Measurements from ENCODE around the gene ENO4.

Gene ENO4

GRCh38 chr10:116831790-116832189, 17.5 kb upstream of the ENO4 start:
- no peak for DNase-seq

DNA sequence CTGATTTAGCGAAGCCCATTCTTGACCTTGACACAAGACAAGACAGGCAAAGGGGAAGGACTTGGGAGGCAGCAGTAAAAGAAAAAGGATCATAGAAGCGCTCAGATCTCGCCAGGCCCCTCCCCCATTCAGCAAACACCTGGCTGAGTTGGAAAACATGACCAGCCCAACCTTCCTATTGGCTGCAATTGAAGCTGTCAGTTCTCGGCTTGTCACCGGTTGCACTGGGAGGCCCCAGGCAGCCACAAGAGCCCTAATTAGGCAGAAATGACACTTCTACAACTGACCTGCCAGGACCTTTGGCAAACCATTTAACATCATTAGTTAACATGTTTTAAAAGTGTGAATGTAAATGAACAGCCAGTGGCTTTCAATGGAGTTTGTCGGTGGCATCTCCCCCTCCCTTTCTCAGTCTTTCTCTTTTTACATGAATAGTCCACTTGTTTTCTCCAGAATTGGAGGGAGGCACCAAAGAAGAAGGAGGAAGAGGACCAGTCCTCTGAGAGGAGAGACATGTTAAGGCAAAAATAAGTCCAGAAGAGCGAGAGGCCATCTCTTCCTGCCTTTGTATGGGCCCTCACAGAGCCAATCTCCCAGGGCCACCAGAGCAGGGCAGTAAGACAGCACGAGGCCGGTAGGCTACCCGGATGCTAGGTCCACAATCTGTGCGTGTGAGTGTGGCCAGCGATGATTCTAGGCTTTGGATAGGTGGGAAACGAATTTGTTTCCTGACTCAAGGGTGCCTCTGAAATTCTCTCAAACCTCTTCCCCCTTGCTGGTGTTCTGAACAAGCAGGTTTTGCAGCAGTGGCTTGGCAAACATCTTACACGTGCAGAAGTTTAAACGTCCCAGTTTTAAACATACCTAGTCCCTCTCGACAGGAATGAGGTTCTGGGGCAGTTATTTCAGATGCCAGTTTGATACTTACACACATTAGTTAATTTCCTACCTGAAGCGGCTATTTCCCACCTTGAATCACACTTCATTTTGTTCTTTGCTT, 15.0 kb upstream of the ENO4 start:
- peak; percentile 2 for DNase-seq

- no peak for DNase-seq
Measured at GRCh38 chr10:116835658-116836057, 13.6 kb upstream of the ENO4 start.

DNA sequence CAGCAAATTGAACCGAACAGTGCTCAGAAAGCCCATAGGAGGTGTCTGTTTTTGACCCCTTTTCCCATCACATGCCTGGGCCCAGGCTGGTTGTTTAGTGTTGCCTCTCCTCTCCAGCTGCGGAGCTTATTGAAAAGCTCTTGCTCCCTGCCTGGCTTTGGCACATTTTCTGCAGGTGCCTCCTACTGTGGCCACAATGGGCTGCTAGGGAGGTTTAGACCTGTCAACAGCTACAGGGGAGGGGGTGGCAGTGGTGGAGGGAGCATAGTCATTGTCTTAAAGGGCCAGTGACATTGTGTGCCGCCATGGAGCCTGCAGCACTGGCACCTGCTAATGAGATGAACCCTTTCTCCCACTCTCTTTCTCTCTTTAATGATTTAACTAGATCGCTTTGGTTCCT, 13.2 kb upstream of the ENO4 start:
- peak; percentile 74 for DNase-seq

- DNase-seq: peak; percentile 39
Measured at GRCh38 chr10:116836902-116837523, 12.3 kb upstream of the ENO4 start.

DNA sequence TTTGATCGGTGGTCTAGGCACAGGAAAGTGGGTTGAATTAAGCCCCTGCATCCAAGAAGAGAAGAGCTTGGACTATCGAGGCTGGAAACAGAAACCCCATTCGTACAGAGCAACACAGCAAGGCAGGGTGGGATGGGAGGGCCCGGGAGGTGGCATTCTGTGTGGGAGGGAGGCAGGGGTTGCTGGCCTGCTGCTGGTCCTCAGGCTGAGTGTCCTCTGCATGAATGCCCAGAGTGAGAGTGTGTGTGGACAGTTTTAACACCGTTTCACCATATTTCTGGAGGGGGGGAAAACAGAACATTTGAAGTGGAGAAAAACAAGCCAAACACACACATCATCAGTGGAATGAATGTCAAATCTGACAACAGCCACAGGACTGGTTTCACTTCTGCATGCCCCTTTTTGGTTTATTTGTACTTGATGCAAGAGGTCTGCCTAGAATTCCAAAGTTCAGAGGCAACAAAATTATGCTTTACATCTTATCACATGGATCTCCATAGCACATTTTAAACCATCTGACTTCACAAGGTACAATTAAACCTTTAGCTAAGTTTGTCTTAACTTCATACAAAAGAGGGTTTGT, 11.1 kb upstream of the ENO4 start:
- DNase-seq: no peak

- no peak for DNase-seq
Measured at GRCh38 chr10:116840389-116841075, 8.8 kb upstream of the ENO4 start.

DNA sequence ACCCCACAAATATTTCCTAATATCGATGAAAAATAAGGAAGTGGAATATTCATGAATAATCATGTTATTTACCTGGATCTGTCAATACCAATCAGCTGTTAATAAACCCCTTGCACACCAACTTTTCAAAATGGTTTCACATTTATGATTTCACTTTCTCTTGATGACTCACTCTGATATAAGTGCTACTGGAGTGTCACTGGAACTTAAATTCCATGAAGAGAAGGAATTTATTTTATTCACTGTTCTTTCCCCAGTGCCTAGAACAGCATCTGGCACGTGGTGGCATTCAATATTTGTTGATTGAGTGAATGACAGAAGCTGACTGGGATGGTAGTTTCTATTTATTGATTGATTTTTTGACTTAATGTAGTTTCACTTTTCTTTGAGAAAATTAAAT, 3.5 kb upstream of the ENO4 start:
- DNase-seq: no peak

- DNase-seq: no peak
Measured at GRCh38 chr10:116848032-116848943, 1.0 kb upstream of the ENO4 start.

DNA sequence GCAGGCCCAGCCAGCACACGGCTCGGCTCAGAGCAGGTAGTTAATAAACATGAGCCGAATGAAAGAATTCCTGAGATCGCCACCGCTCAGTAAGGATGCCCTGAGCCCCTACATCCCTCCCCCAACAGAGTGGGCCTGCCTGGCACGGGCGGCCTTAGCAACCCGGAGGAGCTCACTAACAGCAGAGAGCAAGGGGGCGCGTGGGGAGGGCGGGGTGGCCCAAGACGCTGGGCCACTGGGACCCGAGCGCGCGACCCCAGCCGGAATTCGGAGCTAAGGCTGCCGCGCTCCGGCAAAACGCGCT, 403 bp upstream of the ENO4 start:
- DNase-seq: no peak

DNA sequence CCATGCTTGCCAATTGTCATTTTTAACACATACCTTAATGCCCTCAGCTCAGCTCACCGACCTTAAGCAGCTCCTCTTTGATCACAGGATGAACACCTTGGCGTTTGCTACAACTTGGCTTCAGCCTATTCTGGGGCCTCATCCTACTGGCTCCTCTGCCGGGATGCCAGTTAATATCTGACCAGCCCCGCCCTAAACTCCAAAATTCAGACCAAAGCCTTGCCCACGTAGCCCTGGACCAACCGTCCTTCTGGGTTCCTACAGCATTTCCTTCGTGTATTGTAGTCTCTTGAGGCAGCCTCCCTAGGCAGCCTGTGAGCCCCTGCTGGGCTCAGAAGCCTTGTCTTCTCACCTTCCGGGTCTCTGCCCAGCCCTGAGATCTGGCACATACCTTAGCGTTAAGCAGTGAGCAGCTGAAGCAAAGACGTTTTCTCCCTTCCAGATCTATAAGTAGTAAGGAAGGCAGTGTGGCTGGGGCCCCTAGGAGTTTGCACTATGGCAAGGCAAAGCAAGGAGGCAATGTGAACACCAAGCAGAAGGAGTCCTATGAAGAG, 836 bp downstream of the ENO4 start:
- no peak for DNase-seq

DNA sequence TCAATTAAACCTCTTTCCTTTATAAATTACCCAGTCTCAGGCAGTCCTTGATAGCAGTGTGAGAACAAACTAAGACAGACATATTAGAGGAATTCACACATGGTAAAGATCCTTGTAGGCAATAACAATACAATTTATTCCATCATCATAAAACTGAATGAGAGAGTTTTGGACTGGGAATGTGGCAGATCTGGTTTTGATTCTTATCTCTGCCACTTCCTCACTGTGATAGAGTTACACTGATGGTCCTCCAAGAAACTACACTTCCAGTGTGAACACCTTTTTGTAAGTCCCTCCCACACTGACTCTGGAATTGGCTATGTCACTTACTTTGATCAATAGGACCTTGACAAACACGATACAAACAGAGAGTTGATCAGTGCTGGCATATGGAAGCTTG, 2.9 kb downstream of the ENO4 start:
- no peak for DNase-seq

DNA sequence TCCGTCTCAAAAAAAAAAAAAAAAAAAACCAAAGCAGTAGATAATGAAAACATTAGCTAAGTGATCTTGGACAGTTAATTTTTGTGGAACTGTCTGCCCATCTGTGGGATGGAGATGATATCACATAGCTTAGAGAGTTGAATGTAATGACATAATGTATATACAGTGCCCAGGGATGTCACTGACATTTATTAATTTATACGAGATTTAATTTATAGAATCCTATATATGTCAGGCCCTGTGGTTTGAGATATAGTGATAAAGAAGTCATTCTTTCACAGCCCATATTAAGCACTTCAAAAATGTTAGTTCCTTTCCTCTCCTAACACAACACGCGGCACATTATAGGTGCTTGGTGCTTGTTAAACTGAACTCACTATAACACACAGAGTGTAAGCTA, 4.0 kb downstream of the ENO4 start:
- no peak for DNase-seq

- DNase-seq: no peak
Measured at GRCh38 chr10:116853701-116854100, 4.4 kb downstream of the ENO4 start.

DNA sequence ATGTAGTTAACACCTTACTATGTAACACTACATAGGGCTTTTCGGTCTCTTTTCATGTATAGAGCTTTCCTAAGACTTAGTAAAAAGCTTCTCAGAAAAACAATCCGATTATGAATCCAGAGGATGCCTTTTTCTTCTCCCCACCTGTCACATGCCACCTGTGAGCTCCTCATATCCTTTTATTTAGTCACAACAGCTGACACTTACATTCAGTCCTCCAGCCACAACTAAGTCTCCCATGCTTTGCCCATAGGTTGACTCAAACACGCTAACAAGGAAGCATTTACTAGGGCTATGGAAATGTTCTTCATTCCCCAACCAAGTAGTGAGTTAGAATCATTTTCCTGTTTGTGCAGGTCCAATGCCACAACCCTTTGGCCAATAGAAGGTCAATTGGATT, 7.9 kb downstream of the ENO4 start:
- DNase-seq: no peak

- DNase-seq: no peak
Measured at GRCh38 chr10:116861796-116862195, 12.5 kb downstream of the ENO4 start.

GRCh38 chr10:116864436-116864835, 15.1 kb downstream of the ENO4 start:
- DNase-seq: no peak

DNA sequence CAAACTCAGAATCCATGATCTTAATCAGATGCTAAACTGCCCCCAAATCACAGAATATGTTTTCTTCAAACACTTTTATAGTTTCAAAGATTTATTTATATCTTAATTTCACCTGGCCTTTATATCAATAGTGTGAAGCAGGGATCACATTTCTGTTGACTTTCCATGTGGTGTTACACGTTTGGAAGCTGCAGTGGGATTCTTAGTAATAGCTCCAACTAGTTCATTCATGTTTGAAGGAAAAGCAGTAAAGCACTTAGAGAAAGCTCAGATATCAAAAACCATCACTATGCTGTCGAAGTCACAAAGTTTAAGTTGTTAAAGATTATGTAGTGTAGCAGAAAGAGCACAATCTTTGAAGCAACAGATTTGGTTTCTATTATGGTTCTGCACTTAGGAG, 16.8 kb downstream of the ENO4 start:
- no peak for DNase-seq

DNA sequence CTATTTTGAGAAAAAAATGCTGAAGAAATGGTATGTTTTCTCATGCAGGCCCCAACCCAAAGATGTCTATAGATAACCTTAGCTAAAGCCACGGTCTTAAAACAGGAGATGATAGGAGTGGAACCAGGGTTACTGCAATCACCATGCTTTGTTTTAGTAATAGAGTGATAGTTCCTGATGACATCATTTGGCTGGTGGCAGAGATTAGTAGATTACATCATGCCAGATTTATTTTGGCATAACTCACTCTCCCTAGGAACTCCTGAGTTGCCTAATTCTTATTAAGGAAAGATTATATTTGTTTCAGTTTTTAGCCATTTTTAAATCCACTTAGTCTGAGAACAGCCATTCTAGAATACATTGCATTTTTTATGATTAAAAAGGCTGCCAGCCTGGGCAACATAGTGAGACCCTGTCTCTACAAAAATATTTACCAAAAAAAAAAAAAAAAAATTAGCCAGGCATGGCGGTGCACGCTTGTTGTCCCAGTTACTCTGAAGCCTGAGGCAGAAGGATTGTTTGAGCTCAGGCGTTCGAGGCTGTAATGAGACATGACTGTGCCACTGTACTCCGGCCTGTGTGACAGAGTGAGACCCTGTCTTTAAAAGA, 17.8 kb downstream of the ENO4 start:
- no peak for DNase-seq

DNA sequence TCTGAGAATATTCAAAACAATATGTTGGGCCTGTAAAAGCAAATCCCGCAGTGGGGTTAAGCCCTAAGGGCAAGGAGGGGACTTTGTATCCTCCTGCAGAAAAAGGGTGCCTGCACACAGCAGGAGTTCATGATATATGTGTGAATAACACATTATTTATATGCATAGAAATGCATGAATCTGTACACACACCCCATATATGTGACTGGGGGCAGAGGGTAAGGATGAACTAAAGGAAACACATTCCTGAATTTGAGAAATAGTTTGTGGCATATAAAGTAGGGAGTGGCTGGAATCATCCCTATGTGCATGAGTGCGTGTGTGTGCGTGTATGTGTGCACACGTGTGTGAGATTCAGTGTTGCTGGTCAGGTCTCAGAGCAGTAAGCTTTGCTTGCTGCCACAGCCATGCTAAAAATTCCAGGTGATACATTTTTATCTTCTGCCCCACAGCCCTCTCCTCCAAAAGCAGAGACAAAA, 18.9 kb downstream of the ENO4 start:
- no peak for DNase-seq

DNA sequence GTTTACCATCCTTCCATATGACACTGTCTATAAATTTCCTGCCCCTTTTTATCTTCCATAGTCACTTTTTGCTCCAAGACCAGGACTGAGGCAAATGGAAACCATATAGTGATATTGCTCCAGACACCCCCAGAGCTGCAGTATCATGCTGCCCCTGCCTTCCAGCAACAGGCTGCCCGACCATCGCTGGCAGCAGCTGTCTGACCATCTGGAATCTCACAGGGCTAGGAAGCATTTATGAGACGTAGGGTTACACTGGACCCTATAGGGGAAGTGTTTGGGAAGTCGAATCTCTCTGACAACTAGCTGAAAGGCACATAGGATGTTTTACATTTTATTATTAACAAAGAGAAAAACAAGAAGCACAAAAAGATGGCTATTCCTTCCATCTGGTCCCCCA, 19.4 kb downstream of the ENO4 start:
- DNase-seq: no peak

DNA sequence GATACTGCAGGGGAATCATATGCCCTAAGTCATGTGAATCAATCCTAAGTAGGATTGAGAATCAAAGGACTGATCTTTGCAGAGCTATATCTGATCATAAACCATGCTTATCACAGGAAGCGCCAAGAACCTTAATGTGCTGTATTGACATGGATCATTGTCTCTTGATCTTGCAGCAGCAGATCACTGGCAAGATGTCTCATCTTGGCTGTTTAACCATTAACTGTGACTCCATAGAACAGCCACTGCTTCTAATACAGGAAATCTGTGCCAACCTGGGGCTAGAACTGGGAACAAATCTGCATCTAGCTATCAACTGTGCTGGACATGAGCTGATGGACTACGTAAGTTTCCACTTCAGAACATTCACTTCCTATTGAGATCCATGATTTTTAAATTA, 21.6 kb downstream of the ENO4 start:
- no peak for DNase-seq
